Stimulated activated naive B cell treated with anti-CD40 and anti-IgM and Interleukin-4, amounts not matched to agents 10 μg/mL and 1 μg/mL and 100 μg/mL, for 72 hours (primary cell): ENCODE results near the gene CYP4F8.
A peak's percentile ranks its signal among the peaks of the same experiment; 100 is the strongest.
"Not testable (repeated sequence)": the region's sequence is repeated elsewhere in the genome, so short reads cannot be mapped to it uniquely, and the experiment has no call there.

Experiments used
- ATAC-seq, 2 donors: fragments of 150-1000 bp; cut with Tn5 transposase; replicated peaks; 2 replicates each; pipeline ENCODE4 v1.10.0; 2021; ENCODE audit warnings: moderate library complexity in 1 of 2
- DNase-seq: peaks from one replicate; pipeline ENCODE4 v3.0.0; 2021
- H3K27ac Mint-ChIP-seq: one replicate; pipeline ENCODE4 v1.8.0; 2022; ENCODE audit warnings: mild to moderate bottlenecking, mixed read lengths
- H3K27me3 Mint-ChIP-seq, 2 donors: one replicate each; pipeline ENCODE4 v1.8.0; 2022; ENCODE audit warnings: mixed read lengths in 2 of 2
- H3K36me3 Mint-ChIP-seq, 2 donors: one replicate each; pipeline ENCODE4 v1.8.0; 2022; ENCODE audit warnings: mixed read lengths in 2 of 2, mild to moderate bottlenecking in 1 of 2
- H3K4me1 Mint-ChIP-seq, 2 donors: one replicate each; pipeline ENCODE4 v1.8.0; 2022; ENCODE audit warnings: mixed read lengths in 2 of 2, mild to moderate bottlenecking in 1 of 2
- H3K4me3 Mint-ChIP-seq, 2 donors: one replicate each; pipeline ENCODE4 v1.8.0; 2022; ENCODE audit warnings: mild to moderate bottlenecking in 2 of 2, mixed read lengths in 2 of 2, moderate library complexity in 1 of 2
- H3K9me3 Mint-ChIP-seq, 2 donors: one replicate each; pipeline ENCODE4 v1.8.0; 2022; ENCODE audit warnings: mixed read lengths in 2 of 2, mild to moderate bottlenecking in 1 of 2

CYP4F8 gene, protein sequence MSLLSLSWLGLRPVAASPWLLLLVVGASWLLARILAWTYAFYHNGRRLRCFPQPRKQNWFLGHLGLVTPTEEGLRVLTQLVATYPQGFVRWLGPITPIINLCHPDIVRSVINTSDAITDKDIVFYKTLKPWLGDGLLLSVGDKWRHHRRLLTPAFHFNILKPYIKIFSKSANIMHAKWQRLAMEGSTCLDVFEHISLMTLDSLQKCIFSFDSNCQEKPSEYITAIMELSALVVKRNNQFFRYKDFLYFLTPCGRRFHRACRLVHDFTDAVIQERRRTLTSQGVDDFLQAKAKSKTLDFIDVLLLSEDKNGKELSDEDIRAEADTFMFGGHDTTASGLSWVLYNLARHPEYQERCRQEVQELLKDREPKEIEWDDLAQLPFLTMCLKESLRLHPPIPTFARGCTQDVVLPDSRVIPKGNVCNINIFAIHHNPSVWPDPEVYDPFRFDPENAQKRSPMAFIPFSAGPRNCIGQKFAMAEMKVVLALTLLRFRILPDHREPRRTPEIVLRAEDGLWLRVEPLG

DNA sequence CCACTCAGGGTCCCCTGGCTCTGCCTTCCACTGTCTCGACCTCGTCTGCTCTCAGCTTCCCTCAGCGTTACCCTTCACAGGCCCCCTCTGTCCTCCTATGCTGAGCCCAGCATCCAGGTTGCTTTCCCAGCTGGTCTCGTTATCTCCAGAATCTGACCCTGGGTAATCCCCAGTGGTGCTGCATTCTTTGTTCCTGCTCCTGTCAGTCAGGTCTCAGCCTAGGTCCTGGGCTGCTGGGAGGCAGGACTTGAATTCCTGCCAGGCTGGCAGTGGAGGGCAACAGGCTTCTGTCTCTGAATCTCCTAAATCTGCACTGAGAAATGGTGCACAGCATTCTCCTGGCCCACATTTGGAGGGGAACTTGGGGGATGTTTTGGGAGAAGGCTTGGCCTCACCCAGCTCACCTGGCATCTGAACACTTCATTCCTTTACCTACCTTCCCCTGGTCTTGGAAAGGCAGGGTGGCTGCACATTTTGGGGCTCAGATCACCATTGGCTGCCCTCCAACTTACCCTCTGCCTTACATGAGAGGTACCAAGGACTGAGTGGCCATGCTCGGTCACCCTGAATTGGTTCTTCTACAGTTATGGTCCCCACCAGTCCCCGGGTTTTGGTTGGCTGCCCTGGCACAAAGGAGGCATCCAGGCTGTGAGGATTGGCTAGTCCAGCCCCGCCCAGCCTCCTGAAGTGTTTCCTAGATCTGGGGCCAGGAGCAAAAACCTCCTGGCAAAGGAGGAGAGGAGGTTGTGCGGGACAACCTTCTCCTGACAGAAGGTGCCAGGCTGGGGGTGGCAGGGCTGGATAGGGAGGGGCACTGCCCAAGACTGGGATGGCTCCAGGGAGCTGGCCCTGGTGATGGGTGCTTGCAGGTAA is at the start of gene CYP4F8:
Gene CYP4F8, plus strand, starts transcription at position 712 of the 873 bp plus-strand sequence. CDS start 399 bp downstream, outside the sequence.
- ATAC-seq (no peak), DNase-seq (no peak)
- Mint-ChIP-seq H3K9me3 (no peaks in the 10 kb centered on the region), H3K27me3 (peaks cover 53 to 61% of the 10 kb centered on the region in 2 donors), H3K27ac (no peak within 1 kb of the TSS), H3K4me1 (peaks cover 0 to 2% of the 10 kb centered on the region in 2 donors), H3K4me3 (no peak within 1 kb of the TSS), H3K36me3 (no peaks in the 10 kb centered on the region)

DNA sequence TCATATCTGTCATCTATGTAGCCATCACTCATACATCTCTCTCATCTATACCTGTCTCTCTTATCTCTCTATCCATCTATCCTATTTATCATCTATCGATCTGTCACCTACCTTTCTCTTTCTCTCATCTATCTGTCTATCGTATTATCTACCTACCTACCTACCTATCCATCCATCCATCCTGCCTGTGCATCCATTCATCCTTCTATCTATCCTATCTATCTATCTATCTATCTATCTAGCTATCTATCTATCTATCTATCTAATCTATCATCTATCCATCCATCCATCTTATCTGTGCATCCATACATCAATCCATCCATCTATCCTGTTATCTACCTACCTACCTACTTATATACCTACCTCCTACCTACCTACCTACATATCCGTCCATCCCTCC is 44.6 kb upstream of the CYP4F8 start:
- H3K4me3 Mint-ChIP-seq, result no peak overlapping the region
- no peaks in the 10 kb centered on the region for H3K36me3 Mint-ChIP-seq
- H3K27ac Mint-ChIP-seq, result no peak overlapping the region
- ATAC-seq (no peak), DNase-seq (no peak)
- H3K9me3 Mint-ChIP-seq, result no peaks in the 10 kb centered on the region
- H3K4me1 Mint-ChIP-seq, result no peaks in the 10 kb centered on the region
- H3K27me3 Mint-ChIP-seq, result peaks cover 37 to 44% of the 10 kb centered on the region in 2 donors

DNA sequence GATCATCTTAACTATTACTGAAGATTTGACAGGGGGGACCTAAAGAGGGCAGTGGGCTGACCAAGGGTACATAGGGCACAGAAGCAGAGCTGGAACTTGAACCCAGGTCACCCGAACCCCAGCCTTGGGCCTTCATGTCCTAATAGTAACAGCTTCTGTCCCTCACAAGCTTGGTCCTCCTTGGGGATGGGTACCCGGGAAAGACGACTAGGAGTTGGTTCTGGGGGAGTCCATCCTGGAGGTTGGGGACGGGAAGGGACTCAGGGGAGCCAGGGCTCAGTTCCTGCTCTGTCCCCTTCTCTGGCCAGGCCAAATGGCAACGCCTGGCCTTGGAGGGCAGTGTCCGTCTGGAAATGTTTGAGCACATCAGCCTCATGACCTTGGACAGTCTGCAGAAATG is 39.6 kb upstream of the CYP4F8 start:
- no peaks in the 10 kb centered on the region for H3K9me3 Mint-ChIP-seq
- DNase-seq (no peak), ATAC-seq (no peak)
- no peak overlapping the region for H3K27ac Mint-ChIP-seq
- no peaks in the 10 kb centered on the region for H3K36me3 Mint-ChIP-seq
- no peak overlapping the region for H3K4me3 Mint-ChIP-seq
- H3K4me1 Mint-ChIP-seq, result no peaks in the 10 kb centered on the region
- peaks cover 21 to 34% of the 10 kb centered on the region in 2 donors for H3K27me3 Mint-ChIP-seq

DNA sequence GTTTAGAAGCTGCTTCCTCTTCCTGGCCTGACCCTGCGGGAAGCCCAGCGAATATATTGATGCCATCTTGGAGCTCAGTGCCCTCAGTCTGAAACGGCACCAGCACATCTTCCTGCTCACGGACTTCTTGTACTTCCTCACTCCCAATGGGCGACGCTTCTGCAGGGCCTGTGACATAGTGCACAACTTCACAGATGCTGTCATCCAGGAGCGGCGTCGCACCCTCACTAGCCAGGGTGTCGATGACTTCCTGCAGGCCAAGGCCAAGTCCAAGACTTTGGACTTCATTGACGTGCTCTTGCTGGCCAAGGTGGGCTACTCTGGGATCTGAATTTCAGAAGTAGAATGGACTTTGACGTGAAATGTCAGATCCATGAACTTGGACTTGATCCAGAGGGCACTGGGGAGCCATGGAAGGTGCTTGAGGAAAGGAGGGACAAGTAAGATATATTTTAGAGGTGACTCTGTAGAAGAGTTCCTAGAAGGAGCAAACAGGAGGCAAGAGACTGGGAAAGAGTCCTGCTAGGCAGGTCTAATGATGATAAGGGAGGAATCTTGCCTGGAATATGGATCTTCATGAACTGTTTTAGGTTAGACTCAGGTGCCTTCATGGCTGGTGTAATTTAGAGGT is 38.4 kb upstream of the CYP4F8 start:
- no peak overlapping the region for H3K27ac Mint-ChIP-seq
- H3K4me3 Mint-ChIP-seq, result no peak overlapping the region
- no peaks in the 10 kb centered on the region for H3K9me3 Mint-ChIP-seq
- DNase-seq (no peak), ATAC-seq (no peak)
- no peaks in the 10 kb centered on the region for H3K36me3 Mint-ChIP-seq
- H3K27me3 Mint-ChIP-seq, result peaks cover 17 to 34% of the 10 kb centered on the region in 2 donors
- H3K4me1 Mint-ChIP-seq, result no peaks in the 10 kb centered on the region

DNA sequence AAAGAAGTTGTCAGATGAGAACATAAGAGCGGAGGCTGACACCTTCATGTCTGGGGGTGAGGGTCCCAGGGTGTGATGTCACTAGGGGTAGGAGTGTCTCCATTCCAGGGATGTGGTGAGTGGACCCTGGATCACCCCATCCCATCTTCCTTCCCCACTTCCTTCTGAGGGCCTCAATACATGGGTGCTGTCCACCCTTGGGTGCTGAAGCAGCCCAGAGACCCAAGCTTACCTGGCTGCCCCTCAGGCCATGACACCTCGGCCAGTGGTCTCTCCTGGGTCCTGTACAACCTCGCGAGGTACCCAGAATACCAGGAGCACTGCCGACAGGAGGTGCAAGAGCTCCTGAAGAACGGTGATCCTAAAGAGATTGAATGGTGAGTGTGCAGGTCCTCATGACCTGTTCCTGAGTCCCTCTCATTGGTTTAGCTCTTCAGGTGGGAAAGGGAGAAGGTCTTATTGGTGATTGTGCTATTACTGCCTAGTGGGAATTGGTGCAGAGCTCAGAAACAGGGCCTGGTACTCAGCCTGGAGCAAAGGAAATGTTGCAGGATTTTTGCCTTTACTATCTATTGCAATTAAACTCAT is 37.7 kb upstream of the CYP4F8 start:
- Mint-ChIP-seq H3K27me3 (peaks cover 18 to 35% of the 10 kb centered on the region in 2 donors), H3K36me3 (no peaks in the 10 kb centered on the region), H3K4me1 (no peaks in the 10 kb centered on the region), H3K4me3 (no peak overlapping the region), H3K9me3 (no peaks in the 10 kb centered on the region), H3K27ac (no peak overlapping the region)
- DNase-seq (no peak), ATAC-seq (no peak)

DNA sequence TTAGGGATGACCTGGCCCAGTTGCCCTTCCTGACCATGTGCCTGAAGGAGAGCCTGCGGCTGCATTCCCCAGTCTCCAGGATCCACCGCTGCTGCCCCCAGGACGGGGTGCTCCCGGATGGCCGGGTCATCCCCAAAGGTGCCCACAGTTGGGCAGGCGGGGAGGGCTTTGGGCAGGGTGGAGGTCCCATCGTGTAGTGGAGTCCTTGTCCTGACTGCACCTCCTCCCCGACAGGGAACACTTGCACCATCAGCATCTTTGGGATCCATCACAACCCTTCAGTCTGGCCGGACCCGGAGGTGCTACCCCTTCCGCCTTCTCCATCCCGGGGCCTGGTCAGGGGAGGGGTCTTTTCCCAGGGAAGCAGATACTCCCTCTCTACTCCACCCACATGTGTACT is 31.7 kb upstream of the CYP4F8 start:
- DNase-seq, result no peak
- no peak for ATAC-seq
- no peaks in the 10 kb centered on the region for H3K9me3 Mint-ChIP-seq
- H3K27me3 Mint-ChIP-seq, result peaks cover 32 to 46% of the 10 kb centered on the region in 2 donors
- peaks cover 3 to 14% of the 10 kb centered on the region in 2 donors for H3K4me1 Mint-ChIP-seq
- H3K27ac Mint-ChIP-seq, result no peak overlapping the region
- no peaks in the 10 kb centered on the region for H3K36me3 Mint-ChIP-seq
- H3K4me3 Mint-ChIP-seq, result no peak overlapping the region

DNA sequence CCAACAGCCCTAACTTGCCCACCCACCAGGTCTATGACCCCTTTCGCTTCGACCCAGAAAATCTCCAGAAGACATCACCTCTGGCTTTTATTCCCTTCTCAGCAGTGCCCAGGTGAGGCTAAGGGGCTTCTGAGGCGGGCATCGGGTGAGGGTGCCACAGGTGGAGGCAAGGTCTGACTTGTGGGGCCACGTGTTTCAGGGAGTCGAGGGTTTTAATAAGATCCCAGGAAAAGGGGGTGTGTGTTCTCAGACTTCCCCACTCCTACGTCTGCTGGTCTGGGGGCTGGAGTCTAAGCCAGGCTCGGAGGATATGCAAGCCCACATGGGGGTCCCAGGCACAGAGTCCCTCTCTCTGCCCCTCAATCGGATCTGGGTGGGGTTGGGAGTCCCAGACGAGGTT is 30.9 kb upstream of the CYP4F8 start:
- Mint-ChIP-seq H3K9me3 (no peaks in the 10 kb centered on the region), H3K4me3 (peak overlapping the region in 1 of 2 donors; percentile 11), H3K4me1 (peaks cover 3 to 14% of the 10 kb centered on the region in 2 donors), H3K27me3 (peaks cover 32 to 46% of the 10 kb centered on the region in 2 donors), H3K27ac (no peak overlapping the region), H3K36me3 (no peaks in the 10 kb centered on the region)
- DNase-seq (no peak), ATAC-seq (no peak)

DNA sequence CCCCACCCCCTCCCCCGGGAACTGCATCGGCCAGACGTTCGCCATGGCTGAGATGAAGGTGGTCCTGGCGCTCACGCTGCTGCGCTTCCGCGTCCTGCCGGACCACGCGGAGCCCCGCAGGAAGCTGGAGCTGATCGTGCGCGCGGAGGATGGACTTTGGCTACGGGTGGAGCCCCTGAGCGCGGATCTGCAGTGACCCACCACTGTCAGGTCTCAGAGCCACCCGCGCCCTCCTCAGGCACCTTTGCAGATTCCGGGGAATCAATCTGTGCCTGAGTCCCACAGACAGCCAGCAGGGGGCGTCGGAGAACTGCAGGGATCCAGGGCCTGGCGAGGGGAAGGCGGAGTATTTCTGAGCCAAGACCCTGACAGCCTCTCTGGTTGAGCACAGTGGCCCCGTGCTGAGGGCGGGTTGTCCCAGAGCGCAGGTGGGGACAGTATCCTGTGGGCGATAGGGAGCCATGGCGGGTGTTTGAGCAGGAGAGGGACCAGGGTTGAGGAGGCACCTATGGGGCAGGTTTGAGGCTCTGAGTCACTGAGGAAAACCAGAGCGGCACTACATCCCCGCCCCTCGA is 30.4 kb upstream of the CYP4F8 start:
- Mint-ChIP-seq H3K27ac (no peak overlapping the region), H3K4me3 (peak overlapping the region; percentile 48 to 59), H3K4me1 (peaks cover 3 to 14% of the 10 kb centered on the region in 2 donors), H3K9me3 (no peaks in the 10 kb centered on the region), H3K36me3 (no peaks in the 10 kb centered on the region), H3K27me3 (peaks cover 32 to 46% of the 10 kb centered on the region in 2 donors)
- DNase-seq (peak; percentile 62), ATAC-seq (peak; percentile 96 to 97)

DNA sequence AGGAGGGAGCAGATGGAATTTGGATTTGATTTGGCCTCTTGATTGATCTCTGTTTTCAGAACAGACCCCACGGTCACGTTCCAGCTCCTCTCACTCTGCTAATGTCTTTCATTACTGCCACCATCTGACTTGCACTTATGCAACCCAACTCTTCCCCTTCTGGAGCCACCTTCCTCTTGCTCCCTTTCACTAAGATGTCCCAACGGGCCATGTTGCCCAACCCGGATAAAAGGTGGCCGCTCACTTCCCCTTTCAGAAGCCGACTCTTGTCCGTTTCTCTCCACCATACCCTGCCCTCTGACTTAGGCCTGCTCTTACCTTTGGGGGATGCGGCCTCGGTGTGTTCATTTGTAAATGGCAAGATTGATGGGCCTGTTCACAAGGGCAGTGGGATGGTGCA is 27.4 kb upstream of the CYP4F8 start:
- Mint-ChIP-seq H3K27ac (no peak overlapping the region), H3K27me3 (peaks cover 39 to 50% of the 10 kb centered on the region in 2 donors), H3K4me1 (peaks cover 3 to 14% of the 10 kb centered on the region in 2 donors), H3K4me3 (no peak overlapping the region), H3K9me3 (peaks cover 0 to 7% of the 10 kb centered on the region in 2 donors), H3K36me3 (no peaks in the 10 kb centered on the region)
- DNase-seq, result no peak
- ATAC-seq, result peak; percentile 44 to 59

DNA sequence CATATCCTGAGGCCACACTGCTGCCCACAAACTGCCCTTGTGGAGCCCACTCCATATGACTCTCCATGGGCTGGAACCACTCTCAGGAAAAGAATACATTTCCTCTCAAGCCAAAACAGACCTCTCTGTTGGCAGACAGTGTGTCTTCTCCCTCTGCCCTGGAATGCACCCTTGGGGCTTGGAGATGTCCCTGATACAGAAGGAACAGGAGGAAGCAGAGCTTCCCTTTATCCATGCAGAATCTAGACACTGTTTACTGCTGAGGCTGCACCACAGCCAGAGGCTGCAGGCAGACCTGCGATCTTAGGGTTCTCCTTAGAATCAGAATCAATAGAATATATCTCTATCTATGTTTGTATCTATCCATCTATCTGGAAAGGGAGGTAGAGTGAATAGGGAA is 26.8 kb upstream of the CYP4F8 start:
- Mint-ChIP-seq H3K36me3 (no peaks in the 10 kb centered on the region), H3K9me3 (peaks cover 0 to 7% of the 10 kb centered on the region in 2 donors), H3K4me1 (peaks cover 3 to 14% of the 10 kb centered on the region in 2 donors), H3K27ac (no peak overlapping the region), H3K4me3 (no peak overlapping the region), H3K27me3 (peaks cover 38 to 50% of the 10 kb centered on the region in 2 donors)
- no peak for ATAC-seq
- DNase-seq, result no peak

DNA sequence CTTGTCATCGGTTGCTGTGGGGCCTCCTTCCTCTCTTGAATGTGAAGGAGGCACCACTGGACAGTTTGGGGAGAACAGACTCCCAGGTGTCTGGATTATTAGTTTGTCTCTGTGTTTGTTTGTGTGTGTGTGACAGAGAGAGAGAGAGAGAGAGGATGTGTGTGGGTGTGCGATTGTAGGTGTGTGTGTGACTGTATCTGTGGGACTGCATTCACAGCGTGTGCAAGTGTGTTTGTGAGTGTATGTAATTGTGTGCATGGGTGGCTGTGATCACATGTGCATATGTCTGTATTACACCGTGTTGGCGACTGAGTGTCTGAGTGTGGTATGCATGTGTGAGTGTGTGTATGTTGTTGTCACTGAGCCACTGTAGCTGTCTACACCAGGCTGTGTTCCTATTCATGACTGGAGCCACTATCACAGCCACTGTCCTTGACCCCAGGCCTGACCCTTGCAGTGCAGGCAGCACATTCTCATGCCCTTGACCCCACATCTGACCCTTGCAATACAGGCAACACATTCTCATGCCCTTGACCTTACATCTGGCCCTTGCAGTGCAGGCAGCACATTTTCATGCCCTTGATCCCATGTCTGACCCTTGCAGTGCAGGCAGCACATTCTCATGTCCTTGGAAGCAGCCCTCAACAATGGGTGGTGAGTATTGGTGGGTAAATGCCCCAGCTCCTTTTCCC is 25.1 kb upstream of the CYP4F8 start:
- Mint-ChIP-seq H3K27me3 (peaks cover 43 to 50% of the 10 kb centered on the region in 2 donors), H3K27ac (no peak overlapping the region), H3K9me3 (peaks cover 0 to 7% of the 10 kb centered on the region in 2 donors), H3K4me1 (peaks cover 3 to 7% of the 10 kb centered on the region in 2 donors), H3K4me3 (no peak overlapping the region), H3K36me3 (no peaks in the 10 kb centered on the region)
- DNase-seq (no peak), ATAC-seq (no peak)

DNA sequence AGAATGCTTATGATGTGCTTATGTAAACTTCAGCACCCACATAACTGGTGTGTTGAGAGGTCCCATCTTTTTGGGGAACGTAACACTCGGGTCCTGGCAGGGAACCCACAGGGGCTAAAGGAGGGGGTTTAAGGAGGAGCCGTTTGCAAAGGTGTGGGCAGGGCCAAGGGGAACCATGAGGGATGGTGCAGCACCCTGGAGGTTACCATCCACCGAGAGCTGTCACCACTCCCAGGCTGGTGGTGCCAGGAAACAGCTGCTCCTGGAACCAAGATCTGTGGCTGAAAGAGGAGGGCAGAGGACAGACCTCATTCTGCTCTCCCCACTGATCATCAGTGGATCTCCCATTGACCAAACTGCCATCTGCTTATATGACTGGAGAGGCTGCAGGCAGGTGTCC is 23.2 kb upstream of the CYP4F8 start:
- ATAC-seq (no peak), DNase-seq (no peak)
- Mint-ChIP-seq H3K9me3 (peaks cover 2 to 12% of the 10 kb centered on the region in 2 donors), H3K36me3 (peaks cover 0 to 3% of the 10 kb centered on the region in 2 donors), H3K4me3 (no peak overlapping the region), H3K27me3 (peaks cover 46 to 57% of the 10 kb centered on the region in 2 donors), H3K27ac (no peak overlapping the region), H3K4me1 (peaks cover 3 to 6% of the 10 kb centered on the region in 2 donors)

DNA sequence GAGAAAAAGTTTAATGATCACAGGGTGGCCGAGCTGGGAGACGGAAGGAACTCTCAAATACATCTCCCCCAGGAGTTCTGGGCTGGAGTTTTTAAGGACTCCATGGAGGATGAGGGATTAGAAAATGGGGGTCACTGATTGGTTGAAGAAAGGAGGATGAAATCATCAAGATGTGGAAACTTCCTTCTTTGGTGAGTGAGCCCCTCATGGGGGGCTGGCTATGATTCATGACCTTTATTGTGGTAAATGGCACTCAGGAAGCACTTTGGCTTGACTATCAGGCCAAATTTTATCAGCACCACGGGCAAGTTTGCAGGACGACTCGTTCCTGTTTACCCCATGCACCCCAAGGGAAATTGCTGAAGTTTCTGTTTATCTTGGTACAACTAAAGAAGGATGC is 22.5 kb upstream of the CYP4F8 start:
- H3K27ac Mint-ChIP-seq, H3K4me3 Mint-ChIP-seq, H3K4me1 Mint-ChIP-seq, ATAC-seq, DNase-seq, H3K36me3 Mint-ChIP-seq: not testable (repeated sequence)
- Mint-ChIP-seq H3K9me3 (peaks cover 6 to 12% of the 10 kb centered on the region in 2 donors), H3K27me3 (peaks cover 44 to 64% of the 10 kb centered on the region in 2 donors)
